HL-60 (cell line): ENCODE data around the gene BICD2.

ENCODE experiments used
- DNase-seq, 2 experiments: peaks; one replicate each; pipeline ENCODE4 v3.0.0-alpha.2; 2010 to 2020; ENCODE audit warnings: low read depth in 1 of 2, low spot score in 1 of 2
- H3K27ac ChIP-seq: fragments of 250-450 bp; sonication (Bioruptor Pico); replicated peaks from 2 replicates; pipeline ENCODE4 v1.5.1; 2020; ENCODE audit warnings: mild to moderate bottlenecking, moderate library complexity
- H3K27me3 ChIP-seq: fragments of 250-450 bp; sonication (Bioruptor Pico); 2 replicates; pipeline ENCODE4 v1.5.1; 2021; ENCODE audit warnings: mild to moderate bottlenecking, moderate library complexity; ENCODE audit not compliant: insufficient read depth, poor library complexity, severe bottlenecking
- H3K4me3 ChIP-seq: replicated peaks from 2 replicates; pipeline ENCODE4 v1.5.1; 2011; ENCODE audit warnings: mild to moderate bottlenecking, control low read depth, low read length; ENCODE audit not compliant: insufficient read depth
- GABPA ChIP-seq: IDR thresholded peaks from 2 replicates; pipeline ENCODE4 v1.6.1; 2012; ENCODE audit warnings: low read depth
- POLR2AphosphoS5 ChIP-seq: IDR thresholded peaks from 2 replicates; pipeline ENCODE4 v1.6.1; 2012; ENCODE audit warnings: low read depth
- SPI1 ChIP-seq: IDR thresholded peaks from 2 replicates; pipeline ENCODE4 v1.6.1; 2012; ENCODE audit warnings: low read depth, mild to moderate bottlenecking, borderline replicate concordance
- TF ChIP-seq, protein P1 (sequence below): IDR thresholded peaks from 2 replicates; pipeline ENCODE4 v1.6.1; 2012; ENCODE audit warnings: low read depth; ENCODE audit not compliant: insufficient replicate concordance
- TF ChIP-seq, protein P2 (sequence below): IDR thresholded peaks from one replicate; pipeline ENCODE4 v1.5.1; 2011; ENCODE audit warnings: low read length, control low read depth, inconsistent platforms; ENCODE audit not compliant: insufficient read depth

Gene BICD2

DNA sequence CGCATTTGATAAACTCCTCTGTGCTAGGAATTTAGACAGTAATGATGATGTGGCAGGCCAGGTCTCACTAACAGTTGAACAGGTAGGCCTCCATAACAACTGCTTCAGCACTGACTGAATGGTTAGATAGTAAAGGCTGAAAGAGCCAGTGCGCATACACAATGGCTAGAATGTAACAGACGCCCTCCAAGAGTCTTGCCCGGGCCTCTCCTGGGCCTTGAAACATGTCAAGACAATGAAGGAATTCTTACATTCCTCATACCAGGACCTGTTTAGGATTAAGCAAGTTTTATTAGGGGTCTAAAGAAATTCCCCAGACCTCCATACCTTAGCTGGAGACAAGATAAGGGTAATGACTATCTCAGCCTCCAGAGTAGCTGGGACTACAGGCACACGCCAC, 6.7 kb upstream of the BICD2 start:
- no peak for DNase-seq
- H3K27ac ChIP-seq, result no peak overlapping the region
- H3K4me3 ChIP-seq, result no peak overlapping the region
- no peaks in the 10 kb centered on the region for H3K27me3 ChIP-seq
- TF ChIP-seq POLR2AphosphoS5, result no peak
- TF ChIP-seq SPI1, result no peak
- TF ChIP-seq GABPA, result no peak
- TF ChIP-seq, protein P1, sequence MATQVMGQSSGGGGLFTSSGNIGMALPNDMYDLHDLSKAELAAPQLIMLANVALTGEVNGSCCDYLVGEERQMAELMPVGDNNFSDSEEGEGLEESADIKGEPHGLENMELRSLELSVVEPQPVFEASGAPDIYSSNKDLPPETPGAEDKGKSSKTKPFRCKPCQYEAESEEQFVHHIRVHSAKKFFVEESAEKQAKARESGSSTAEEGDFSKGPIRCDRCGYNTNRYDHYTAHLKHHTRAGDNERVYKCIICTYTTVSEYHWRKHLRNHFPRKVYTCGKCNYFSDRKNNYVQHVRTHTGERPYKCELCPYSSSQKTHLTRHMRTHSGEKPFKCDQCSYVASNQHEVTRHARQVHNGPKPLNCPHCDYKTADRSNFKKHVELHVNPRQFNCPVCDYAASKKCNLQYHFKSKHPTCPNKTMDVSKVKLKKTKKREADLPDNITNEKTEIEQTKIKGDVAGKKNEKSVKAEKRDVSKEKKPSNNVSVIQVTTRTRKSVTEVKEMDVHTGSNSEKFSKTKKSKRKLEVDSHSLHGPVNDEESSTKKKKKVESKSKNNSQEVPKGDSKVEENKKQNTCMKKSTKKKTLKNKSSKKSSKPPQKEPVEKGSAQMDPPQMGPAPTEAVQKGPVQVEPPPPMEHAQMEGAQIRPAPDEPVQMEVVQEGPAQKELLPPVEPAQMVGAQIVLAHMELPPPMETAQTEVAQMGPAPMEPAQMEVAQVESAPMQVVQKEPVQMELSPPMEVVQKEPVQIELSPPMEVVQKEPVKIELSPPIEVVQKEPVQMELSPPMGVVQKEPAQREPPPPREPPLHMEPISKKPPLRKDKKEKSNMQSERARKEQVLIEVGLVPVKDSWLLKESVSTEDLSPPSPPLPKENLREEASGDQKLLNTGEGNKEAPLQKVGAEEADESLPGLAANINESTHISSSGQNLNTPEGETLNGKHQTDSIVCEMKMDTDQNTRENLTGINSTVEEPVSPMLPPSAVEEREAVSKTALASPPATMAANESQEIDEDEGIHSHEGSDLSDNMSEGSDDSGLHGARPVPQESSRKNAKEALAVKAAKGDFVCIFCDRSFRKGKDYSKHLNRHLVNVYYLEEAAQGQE, result no peak
- TF ChIP-seq, protein P2, sequence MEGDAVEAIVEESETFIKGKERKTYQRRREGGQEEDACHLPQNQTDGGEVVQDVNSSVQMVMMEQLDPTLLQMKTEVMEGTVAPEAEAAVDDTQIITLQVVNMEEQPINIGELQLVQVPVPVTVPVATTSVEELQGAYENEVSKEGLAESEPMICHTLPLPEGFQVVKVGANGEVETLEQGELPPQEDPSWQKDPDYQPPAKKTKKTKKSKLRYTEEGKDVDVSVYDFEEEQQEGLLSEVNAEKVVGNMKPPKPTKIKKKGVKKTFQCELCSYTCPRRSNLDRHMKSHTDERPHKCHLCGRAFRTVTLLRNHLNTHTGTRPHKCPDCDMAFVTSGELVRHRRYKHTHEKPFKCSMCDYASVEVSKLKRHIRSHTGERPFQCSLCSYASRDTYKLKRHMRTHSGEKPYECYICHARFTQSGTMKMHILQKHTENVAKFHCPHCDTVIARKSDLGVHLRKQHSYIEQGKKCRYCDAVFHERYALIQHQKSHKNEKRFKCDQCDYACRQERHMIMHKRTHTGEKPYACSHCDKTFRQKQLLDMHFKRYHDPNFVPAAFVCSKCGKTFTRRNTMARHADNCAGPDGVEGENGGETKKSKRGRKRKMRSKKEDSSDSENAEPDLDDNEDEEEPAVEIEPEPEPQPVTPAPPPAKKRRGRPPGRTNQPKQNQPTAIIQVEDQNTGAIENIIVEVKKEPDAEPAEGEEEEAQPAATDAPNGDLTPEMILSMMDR, result no peak

DNA sequence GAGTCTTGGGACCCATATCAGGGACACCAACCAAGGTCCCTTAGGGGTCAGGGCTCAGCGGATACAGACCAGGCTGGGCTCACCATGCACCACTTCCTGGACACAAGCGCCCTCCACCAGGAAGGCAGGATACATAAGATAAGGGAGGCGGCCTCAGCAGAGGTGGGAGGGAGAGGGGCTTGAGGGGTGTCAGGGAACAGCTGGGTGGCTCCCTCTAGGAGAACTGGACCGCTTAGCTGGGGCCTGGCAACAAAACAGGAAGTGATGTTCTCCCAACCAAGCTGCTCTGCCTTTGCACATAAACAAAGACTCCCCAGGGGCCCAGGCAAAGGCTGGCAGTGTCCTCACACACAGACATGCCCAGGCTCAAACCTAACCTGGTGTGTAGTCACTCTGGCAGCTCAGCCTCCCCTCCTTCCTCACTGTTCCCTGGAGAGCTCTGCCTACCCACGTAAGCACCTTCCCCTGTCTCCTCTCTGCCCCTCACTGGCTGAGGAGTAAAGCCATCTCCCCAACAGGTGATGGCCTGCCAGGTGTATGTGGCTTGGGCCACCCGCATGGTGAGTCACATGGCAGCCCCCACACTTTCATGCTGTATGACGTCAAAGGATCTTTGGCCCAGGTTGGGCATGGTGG, 5.8 kb upstream of the BICD2 start:
- no peak overlapping the region for H3K4me3 ChIP-seq
- no peaks in the 10 kb centered on the region for H3K27me3 ChIP-seq
- H3K27ac ChIP-seq, result peak overlapping the region; percentile 73
- TF ChIP-seq POLR2AphosphoS5 (0 out of 2 replicates have a peak, but pooled peaks have one; percentile 27), SPI1 (peak; percentile 95), GABPA (no peak)
- TF ChIP-seq, protein P1, result no peak
- peak; percentile 70 to 84 for DNase-seq

DNA sequence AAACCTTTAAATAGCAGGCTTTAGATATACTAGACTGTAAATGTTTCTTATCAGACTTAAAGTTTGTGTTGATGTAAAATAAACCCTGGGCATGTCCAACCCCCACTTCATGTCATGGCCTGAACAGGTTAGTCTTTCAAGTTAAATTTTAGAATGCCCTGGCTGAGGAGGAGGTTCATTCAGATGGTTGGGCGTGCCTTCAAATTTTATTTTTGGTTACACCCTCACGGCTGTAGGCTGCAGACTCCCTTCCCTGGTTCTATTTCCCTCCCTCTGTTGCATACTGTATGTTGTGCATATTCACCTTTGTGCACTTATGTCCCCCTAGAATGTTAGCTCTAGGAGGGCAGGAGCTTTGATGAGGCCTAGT, 5.3 kb upstream of the BICD2 start:
- Histone ChIP-seq H3K27ac (peak overlapping the region; percentile 73), H3K27me3 (no peaks in the 10 kb centered on the region), H3K4me3 (no peak overlapping the region)
- no peak for DNase-seq
- TF ChIP-seq GABPA (no peak), SPI1 (no peak), POLR2AphosphoS5 (no peak)
- TF ChIP-seq, protein P2, result no peak
- TF ChIP-seq, protein P1, result no peak
